Occipital lobe (tissue), 2 donors: ENCODE measurements around the gene DLK1. TPM values are rescaled to one million over a fixed set of nuclear protein-coding genes. Genes with fewer than 3 reads are reported as not detected.

Experiments used
- DNase-seq: peaks from one replicate; lab custom pipeline; 2025; lab: John Stamatoyannopoulos, UW
- total RNA-seq: library from RNA; depleted of rRNA; stranded (reverse); fragments of >200 nt; gene quantifications from one replicate; pipeline ENCODE4 v1.2.3, GENCODE V29; 2014

DLK1 gene
- total RNA-seq, result 0.31 TPM

- no peak for DNase-seq
Observed at GRCh38 chr14:100726550-100727085, at the start of gene DLK1. Gene DLK1 (plus strand): TSS chr14:100726892. CDS start chr14:100727069, 177 bp downstream.

GRCh38 chr14:100677152-100677551 lies 49.5 kb upstream of the DLK1 start:
- DNase-seq, result no peak

- no peak for DNase-seq
Observed at GRCh38 chr14:100677554-100678468, 48.9 kb upstream of the DLK1 start.

- DNase-seq, result no peak
Observed at GRCh38 chr14:100678469-100678828, 48.2 kb upstream of the DLK1 start.

GRCh38 chr14:100679153-100679552 lies 47.5 kb upstream of the DLK1 start:
- DNase-seq, result no peak

- no peak for DNase-seq
Observed at GRCh38 chr14:100679707-100680438, 46.8 kb upstream of the DLK1 start.

- DNase-seq, result no peak
Observed at GRCh38 chr14:100680439-100681051, 46.1 kb upstream of the DLK1 start.

GRCh38 chr14:100681111-100681510 lies 45.6 kb upstream of the DLK1 start:
- DNase-seq, result no peak

GRCh38 chr14:100682749-100683148 lies 43.9 kb upstream of the DLK1 start:
- DNase-seq, result no peak

- DNase-seq, result no peak
Observed at GRCh38 chr14:100683578-100683977, 43.1 kb upstream of the DLK1 start.

- DNase-seq, result no peak
Observed at GRCh38 chr14:100684154-100684553, 42.5 kb upstream of the DLK1 start.

- DNase-seq, result no peak
Observed at GRCh38 chr14:100684961-100685360, 41.7 kb upstream of the DLK1 start.

- DNase-seq, result no peak
Observed at GRCh38 chr14:100686858-100687257, 39.8 kb upstream of the DLK1 start.

- DNase-seq, result no peak
Observed at GRCh38 chr14:100687386-100687785, 39.3 kb upstream of the DLK1 start.

GRCh38 chr14:100688051-100688450 lies 38.6 kb upstream of the DLK1 start:
- no peak for DNase-seq

GRCh38 chr14:100688598-100689461 lies 37.9 kb upstream of the DLK1 start:
- no peak for DNase-seq

- DNase-seq, result no peak
Observed at GRCh38 chr14:100690672-100691071, 36.0 kb upstream of the DLK1 start.

GRCh38 chr14:100691395-100692056 lies 35.2 kb upstream of the DLK1 start:
- DNase-seq, result no peak

- DNase-seq, result no peak
Observed at GRCh38 chr14:100692256-100692655, 34.4 kb upstream of the DLK1 start.

- no peak for DNase-seq
Observed at GRCh38 chr14:100692859-100693558, 33.7 kb upstream of the DLK1 start.
